ENCODE results near the gene BTBD10. TPM values are rescaled to one million over a fixed set of nuclear protein-coding genes. Genes with fewer than 3 reads are reported as not detected.

Gene BTBD10
- total and polyA plus RNA-seq, 2 of the 13 experiments (the other 11 are each of a cell fraction or from before 2014, with no cell fraction given), result 9.8 to 26.6 TPM

DNA sequence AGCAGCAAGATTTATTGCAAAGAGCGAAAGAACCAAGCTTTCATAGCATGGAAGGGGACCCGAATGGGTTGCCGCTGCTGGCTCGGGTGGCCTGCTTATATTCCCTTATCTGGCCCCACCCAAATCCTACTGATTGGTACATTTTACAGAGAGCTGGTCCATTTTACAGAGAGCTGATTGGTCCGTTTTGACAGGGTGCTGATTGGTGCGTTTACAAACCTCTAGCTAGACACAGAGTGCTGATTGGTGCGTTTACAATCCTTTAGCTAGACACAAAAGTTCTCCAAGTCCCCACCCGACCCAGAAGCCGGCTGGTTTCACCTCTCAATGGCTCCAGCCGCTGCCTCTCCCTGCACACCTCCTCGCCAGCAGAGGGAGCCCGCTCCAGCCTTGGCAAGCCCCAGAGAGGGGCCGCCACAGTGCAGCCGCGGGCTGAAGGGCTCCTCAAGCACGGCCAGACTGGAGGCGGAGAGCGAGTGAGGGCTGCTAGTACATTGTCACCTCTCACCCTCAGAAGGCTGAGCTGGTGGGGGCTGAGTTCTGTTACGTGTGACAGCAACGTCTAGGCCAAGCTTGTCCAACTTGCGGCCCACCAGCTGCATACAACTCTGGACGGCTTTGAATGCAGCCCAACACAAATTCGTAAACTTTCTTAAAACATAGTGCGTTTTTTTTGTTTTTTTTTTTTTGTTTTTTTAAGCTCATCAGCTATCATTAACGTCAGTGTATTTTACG is 24.1 kb upstream of the BTBD10 start:
- FAIRE-seq, result no peak
- Histone ChIP-seq H3K27ac (ENCODE audit: extremely low read length, insufficient read depth, low read length) (no peak overlapping the region), H4K20me1 (ENCODE audit: insufficient read depth, low read length) (no peaks in the 10 kb centered on the region), H3K9ac (ENCODE audit: insufficient read depth, low read depth, low read length) (peak overlapping the region; percentile 41), H3K27me3 (ENCODE audit: control insufficient read depth in 1 of 2, insufficient read depth in 2 of 2, low read length in 2 of 2) (no peaks in the 10 kb centered on the region; a peak in 2 of 5 replicates), H3K4me2 (ENCODE audit: low read depth, low read length) (peak overlapping the region; percentile 91), H3K4me1 (ENCODE audit: insufficient read depth, low read length) (peaks cover 10% of the 10 kb centered on the region; the same call in 1 of the 2 replicates), H3K9me3 (ENCODE audit: low read length) (no peaks in the 10 kb centered on the region), H3K36me3 (replicated peaks in 1 of 2; ENCODE audit: control insufficient read depth in 1 of 2, insufficient read depth in 2 of 2, low read length in 2 of 2) (no peaks in the 10 kb centered on the region), H2AFZ (ENCODE audit: low read length) (peak overlapping the region; percentile 72), H3K4me3 (replicated peaks in 1 of 3; ENCODE audit: insufficient read depth in 1 of 3, low read depth in 2 of 3, low read length in 3 of 3) (peak overlapping the region; percentile 27 to 79 (median 69); a peak in 5 of 6 replicates), H3K79me2 (ENCODE audit: insufficient read depth, low read length) (no peaks in the 10 kb centered on the region)
- BruUV-seq (replicated peaks), result no TSS peak
- peak; percentile 73 for DNase-seq (ENCODE audit: low spot score)
- CTCF ChIA-PET (ENCODE audit: low intra/inter-chr PET ratio, low total read pairs), result interaction anchor here (1.9 kb wide), 1 partner anchor 762 kb away, joined by 8 read pairs; no protein-coding TSS in a partner anchor
- intact Hi-C loops (cut with micrococcal nuclease; ENCODE audit: unreplicated experiment) (loop anchor here (1.0 kb wide), 3 partner anchors 24 to 762 kb away; partner anchors contain the start of gene BTBD10), in situ Hi-C loops (cut with HindIII; ENCODE audit: extremely low pct_ligation_motif_present, low pct_unique_long_range_greater_than_20kb) (no loop called here)
- WGBS (ENCODE audit: low lambda C conversion rate), result 10% methylated on average over 18 of the region's 26 CpGs
- peak; percentile 100 for ATAC-seq
- POLR2A ChIA-PET, result interaction anchor here (1.0 to 2.3 kb wide), 2 partner anchors 21 to 24 kb away, joined by 3 to 12 read pairs; partner anchors contain the start of gene BTBD10
- TF ChIP-seq, protein P1, sequence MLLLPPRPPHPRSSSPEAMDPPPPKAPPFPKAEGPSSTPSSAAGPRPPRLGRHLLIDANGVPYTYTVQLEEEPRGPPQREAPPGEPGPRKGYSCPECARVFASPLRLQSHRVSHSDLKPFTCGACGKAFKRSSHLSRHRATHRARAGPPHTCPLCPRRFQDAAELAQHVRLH (CRISPR knock-in tag; IDR thresholded peaks at IDR 0.05; ENCODE audit: borderline replicate concordance, low read depth), result 0 out of 2 replicates have a peak, but pooled peaks have one; percentile 20
- TF ChIP-seq KDM2A (CRISPR knock-in tag; IDR thresholded peaks at IDR 0.05; ENCODE audit: borderline replicate concordance, low read depth) (peak; percentile 72; the same call in 1 of the 2 replicates), HIVEP1 (CRISPR knock-in tag; IDR thresholded peaks at IDR 0.05) (0 out of 2 replicates have a peak, but pooled peaks have one; percentile 28), EHMT2 (IDR thresholded peaks at IDR 0.05; ENCODE audit: borderline replicate concordance, low read depth, low read length) (no peak), MAFG (CRISPR knock-in tag; IDR thresholded peaks at IDR 0.05) (no peak), NFYC (CRISPR knock-in tag; IDR thresholded peaks at IDR 0.05) (peak; percentile 50; the same call in 1 of the 2 replicates), ZIK1 (CRISPR knock-in tag; IDR thresholded peaks at IDR 0.05; ENCODE audit: borderline replicate concordance, low read depth) (no peak), ISL2 (CRISPR knock-in tag; IDR thresholded peaks at IDR 0.05) (0 out of 2 replicates have a peak, but pooled peaks have one; percentile 24), ZNF274 (CRISPR knock-in tag; IDR thresholded peaks at IDR 0.05) (peak; percentile 82), ZNF598 (CRISPR knock-in tag; IDR thresholded peaks at IDR 0.05; ENCODE audit: borderline replicate concordance) (peak; percentile 81; the same call in 1 of the 2 replicates)
- TF ChIP-seq, protein P2, sequence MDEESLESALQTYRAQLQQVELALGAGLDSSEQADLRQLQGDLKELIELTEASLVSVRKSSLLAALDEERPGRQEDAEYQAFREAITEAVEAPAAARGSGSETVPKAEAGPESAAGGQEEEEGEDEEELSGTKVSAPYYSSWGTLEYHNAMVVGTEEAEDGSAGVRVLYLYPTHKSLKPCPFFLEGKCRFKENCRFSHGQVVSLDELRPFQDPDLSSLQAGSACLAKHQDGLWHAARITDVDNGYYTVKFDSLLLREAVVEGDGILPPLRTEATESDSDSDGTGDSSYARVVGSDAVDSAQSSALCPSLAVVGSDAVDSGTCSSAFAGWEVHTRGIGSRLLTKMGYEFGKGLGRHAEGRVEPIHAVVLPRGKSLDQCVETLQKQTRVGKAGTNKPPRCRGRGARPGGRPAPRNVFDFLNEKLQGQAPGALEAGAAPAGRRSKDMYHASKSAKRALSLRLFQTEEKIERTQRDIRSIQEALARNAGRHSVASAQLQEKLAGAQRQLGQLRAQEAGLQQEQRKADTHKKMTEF (CRISPR knock-in tag; IDR thresholded peaks at IDR 0.05), result peak; percentile 62; the same call in 1 of the 2 replicates
- TF ChIP-seq, protein P3, sequence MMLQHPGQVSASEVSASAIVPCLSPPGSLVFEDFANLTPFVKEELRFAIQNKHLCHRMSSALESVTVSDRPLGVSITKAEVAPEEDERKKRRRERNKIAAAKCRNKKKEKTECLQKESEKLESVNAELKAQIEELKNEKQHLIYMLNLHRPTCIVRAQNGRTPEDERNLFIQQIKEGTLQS (CRISPR knock-in tag; IDR thresholded peaks at IDR 0.05), result no peak
- TF ChIP-seq, protein P4, sequence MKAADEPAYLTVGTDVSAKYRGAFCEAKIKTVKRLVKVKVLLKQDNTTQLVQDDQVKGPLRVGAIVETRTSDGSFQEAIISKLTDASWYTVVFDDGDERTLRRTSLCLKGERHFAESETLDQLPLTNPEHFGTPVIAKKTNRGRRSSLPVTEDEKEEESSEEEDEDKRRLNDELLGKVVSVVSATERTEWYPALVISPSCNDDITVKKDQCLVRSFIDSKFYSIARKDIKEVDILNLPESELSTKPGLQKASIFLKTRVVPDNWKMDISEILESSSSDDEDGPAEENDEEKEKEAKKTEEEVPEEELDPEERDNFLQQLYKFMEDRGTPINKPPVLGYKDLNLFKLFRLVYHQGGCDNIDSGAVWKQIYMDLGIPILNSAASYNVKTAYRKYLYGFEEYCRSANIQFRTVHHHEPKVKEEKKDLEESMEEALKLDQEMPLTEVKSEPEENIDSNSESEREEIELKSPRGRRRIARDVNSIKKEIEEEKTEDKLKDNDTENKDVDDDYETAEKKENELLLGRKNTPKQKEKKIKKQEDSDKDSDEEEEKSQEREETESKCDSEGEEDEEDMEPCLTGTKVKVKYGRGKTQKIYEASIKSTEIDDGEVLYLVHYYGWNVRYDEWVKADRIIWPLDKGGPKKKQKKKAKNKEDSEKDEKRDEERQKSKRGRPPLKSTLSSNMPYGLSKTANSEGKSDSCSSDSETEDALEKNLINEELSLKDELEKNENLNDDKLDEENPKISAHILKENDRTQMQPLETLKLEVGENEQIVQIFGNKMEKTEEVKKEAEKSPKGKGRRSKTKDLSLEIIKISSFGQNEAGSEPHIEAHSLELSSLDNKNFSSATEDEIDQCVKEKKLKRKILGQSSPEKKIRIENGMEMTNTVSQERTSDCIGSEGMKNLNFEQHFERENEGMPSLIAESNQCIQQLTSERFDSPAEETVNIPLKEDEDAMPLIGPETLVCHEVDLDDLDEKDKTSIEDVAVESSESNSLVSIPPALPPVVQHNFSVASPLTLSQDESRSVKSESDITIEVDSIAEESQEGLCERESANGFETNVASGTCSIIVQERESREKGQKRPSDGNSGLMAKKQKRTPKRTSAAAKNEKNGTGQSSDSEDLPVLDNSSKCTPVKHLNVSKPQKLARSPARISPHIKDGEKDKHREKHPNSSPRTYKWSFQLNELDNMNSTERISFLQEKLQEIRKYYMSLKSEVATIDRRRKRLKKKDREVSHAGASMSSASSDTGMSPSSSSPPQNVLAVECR (CRISPR knock-in tag; IDR thresholded peaks at IDR 0.05; ENCODE audit: borderline replicate concordance), result 0 out of 2 replicates have a peak, but pooled peaks have one; percentile 47

Data from HepG2 (cell line).